Activated T-helper 17 cell treated with anti-CD3 and anti-CD28 coated beads, Interleukin-2, amount 50 U/mL, for 72 hours (primary cell): Measurements from ENCODE around the gene DCLK2. TPM values are rescaled to one million over a fixed set of nuclear protein-coding genes. Genes with fewer than 3 reads are reported as not detected.

ENCODE experiments used
- ATAC-seq: fragments of 150-1000 bp; cut with Tn5 transposase; replicated peaks from 2 replicates; pipeline ENCODE4 v1.10.0; 2021; ENCODE audit warnings: mild to moderate bottlenecking, moderate library complexity
- H3K27ac Mint-ChIP-seq: one replicate; pipeline ENCODE4 v1.8.0; 2022; ENCODE audit warnings: mixed read lengths
- H3K27me3 Mint-ChIP-seq: one replicate; pipeline ENCODE4 v1.8.0; 2022; ENCODE audit warnings: mixed read lengths
- H3K36me3 Mint-ChIP-seq: one replicate; pipeline ENCODE4 v1.8.0; 2022; ENCODE audit warnings: low read depth, mild to moderate bottlenecking, mixed read lengths
- H3K4me1 Mint-ChIP-seq: one replicate; pipeline ENCODE4 v1.8.0; 2022; ENCODE audit warnings: mixed read lengths
- H3K4me3 Mint-ChIP-seq: one replicate; pipeline ENCODE4 v1.8.0; 2022; ENCODE audit warnings: mild to moderate bottlenecking, mixed read lengths
- H3K9me3 Mint-ChIP-seq: one replicate; pipeline ENCODE4 v1.8.0; 2022; ENCODE audit warnings: mixed read lengths
- total RNA-seq, 2 donors: library from RNA; stranded (reverse); gene quantifications; one replicate each; pipeline ENCODE4 v1.2.3, GENCODE V29; 2022

The DCLK2 gene
- total RNA-seq, 2 donors from 2014 or later = 0.06 TPM; not detected in 1

GRCh38 chr4:150306719-150307118 lies 228.5 kb downstream of the DCLK2 start:
- H3K27ac Mint-ChIP-seq = no peak overlapping the region
- H3K27me3 Mint-ChIP-seq = no peaks in the 10 kb centered on the region
- peaks cover 5% of the 10 kb centered on the region for H3K4me1 Mint-ChIP-seq
- no peaks in the 10 kb centered on the region for H3K9me3 Mint-ChIP-seq
- peaks cover 51% of the 10 kb centered on the region for H3K36me3 Mint-ChIP-seq
- no peak overlapping the region for H3K4me3 Mint-ChIP-seq
- ATAC-seq = no peak
